Stimulated activated CD8-positive, alpha-beta memory T cell treated with anti-CD3 and anti-CD28 coated beads, Interleukin-15, amount 100 ng/mL, for 1 hour (primary cell): Measurements from ENCODE around the gene VIM.

Experiments
- DNase-seq: peaks from one replicate; pipeline ENCODE4 v3.0.0-alpha.2; 2020; ENCODE audit warnings: low read depth

VIM gene

DNA sequence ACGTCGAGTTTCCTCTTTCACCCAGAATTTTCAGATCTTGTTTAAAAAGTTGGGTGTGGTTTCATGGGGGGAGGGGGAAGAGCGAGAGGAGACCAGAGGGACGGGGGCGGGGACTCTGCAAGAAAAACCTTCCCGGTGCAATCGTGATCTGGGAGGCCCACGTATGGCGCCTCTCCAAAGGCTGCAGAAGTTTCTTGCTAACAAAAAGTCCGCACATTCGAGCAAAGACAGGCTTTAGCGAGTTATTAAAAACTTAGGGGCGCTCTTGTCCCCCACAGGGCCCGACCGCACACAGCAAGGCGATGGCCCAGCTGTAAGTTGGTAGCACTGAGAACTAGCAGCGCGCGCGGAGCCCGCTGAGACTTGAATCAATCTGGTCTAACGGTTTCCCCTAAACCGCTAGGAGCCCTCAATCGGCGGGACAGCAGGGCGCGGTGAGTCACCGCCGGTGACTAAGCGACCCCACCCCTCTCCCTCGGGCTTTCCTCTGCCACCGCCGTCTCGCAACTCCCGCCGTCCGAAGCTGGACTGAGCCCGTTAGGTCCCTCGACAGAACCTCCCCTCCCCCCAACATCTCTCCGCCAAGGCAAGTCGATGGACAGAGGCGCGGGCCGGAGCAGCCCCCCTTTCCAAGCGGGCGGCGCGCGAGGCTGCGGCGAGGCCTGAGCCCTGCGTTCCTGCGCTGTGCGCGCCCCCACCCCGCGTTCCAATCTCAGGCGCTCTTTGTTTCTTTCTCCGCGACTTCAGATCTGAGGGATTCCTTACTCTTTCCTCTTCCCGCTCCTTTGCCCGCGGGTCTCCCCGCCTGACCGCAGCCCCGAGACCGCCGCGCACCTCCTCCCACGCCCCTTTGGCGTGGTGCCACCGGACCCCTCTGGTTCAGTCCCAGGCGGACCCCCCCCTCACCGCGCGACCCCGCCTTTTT lies at the start of gene VIM:
Gene VIM, plus strand, starts transcription at position 151 of the 925 bp plus-strand sequence. CDS start 1,182 bp downstream, outside the sequence.
- peak; percentile 75 for DNase-seq

- no peak for DNase-seq
Measured at GRCh38 chr10:17179002-17179401, 49.0 kb upstream of the VIM start.

DNA sequence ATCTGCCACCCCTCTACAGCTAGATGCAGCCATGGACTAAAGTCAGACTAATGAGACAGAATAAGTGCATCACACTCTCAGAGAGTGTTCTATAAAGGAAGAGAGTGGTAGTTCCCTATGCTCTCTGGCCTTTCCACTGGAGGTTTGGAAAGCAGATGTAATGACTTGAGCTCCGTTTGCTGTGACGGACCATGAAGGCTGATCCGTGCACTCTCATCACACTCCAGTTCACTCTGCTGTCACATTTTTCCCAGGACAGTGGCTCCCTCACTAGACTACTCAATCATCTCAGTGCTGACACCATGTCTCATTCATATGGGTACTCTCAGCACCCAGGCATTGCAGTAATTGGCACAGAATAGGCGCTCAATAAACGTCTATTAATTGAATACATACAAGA lies 46.9 kb upstream of the VIM start:
- no peak for DNase-seq

DNA sequence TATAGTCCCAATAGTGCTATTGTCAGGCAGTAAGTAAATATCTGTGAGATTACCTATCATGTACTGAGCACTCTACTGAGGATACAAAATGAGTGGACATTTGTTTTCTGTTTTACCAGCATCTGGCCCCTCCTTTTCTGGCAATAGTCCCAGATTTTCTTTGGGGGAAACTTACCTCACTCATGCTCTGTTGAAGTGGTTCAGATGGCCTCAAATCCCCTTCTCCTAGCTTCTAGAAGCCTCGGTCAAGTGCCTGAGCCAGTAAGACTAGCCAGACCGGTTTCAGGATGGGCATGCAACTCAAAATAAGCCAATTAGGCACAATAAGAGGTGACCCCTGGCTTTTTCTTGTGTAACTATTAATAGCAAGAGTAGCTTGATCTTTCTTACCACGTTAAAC lies 46.3 kb upstream of the VIM start:
- DNase-seq = no peak

GRCh38 chr10:17183110-17183509 lies 44.9 kb upstream of the VIM start:
- no peak for DNase-seq

DNA sequence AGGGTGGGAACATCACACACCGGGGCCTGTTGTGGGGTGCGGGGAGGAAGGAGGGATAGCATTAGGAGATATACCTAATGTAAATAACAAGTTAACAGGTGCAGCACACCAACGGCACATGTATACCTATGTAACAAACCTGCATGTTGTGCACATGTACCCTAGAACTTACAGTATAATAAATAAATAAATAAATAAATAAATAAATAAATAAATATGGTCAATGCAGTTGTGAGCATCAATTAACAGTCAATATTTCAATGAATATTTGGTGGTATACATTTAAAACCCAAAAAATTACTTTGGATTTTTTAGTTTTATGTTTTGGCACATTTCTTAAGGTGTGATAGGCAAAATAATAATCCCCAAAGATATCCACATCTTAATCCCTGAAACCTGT lies 42.2 kb upstream of the VIM start:
- no peak for DNase-seq

- DNase-seq = no peak
Measured at GRCh38 chr10:17188644-17189172, 39.3 kb upstream of the VIM start.

DNA sequence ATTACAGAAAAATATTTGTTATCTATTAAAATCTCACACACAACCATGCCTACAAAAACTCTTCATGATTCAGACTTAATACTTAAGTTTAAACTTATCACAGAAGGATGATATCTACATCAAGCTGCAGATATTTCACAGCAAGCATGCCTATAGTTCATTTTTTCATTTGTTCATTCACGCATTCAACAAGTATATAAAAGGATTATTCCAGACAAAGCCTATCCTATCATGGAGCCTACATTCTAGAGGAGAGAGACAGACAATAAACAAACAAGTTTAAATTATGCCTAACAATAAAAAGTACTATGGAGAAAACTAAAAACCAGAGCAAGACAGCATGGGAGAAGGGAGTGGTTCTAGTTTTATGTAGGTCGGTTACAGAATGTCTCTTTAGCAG lies 37.4 kb upstream of the VIM start:
- DNase-seq = no peak

GRCh38 chr10:17195083-17195482 lies 33.0 kb upstream of the VIM start:
- no peak for DNase-seq

DNA sequence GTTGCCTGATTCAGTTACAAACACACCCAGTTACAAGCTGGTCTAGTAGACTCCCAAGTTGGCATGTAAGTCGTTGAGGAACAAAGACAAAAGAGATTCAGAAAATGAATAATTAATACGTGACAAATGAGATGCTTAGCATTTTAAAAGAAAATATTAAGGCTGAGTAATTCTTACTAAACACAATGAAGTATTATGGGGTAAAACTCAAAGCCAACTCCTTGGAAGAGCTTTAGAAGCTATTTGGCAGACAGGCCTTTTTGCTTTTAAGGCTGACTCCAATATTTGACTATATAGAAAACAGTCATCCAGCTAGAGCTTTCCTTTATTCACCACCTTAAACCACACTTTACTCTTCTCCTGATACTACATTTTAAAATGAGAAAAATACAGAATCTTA lies 32.0 kb upstream of the VIM start:
- no peak for DNase-seq

- DNase-seq = no peak
Measured at GRCh38 chr10:17196573-17196972, 31.5 kb upstream of the VIM start.

DNA sequence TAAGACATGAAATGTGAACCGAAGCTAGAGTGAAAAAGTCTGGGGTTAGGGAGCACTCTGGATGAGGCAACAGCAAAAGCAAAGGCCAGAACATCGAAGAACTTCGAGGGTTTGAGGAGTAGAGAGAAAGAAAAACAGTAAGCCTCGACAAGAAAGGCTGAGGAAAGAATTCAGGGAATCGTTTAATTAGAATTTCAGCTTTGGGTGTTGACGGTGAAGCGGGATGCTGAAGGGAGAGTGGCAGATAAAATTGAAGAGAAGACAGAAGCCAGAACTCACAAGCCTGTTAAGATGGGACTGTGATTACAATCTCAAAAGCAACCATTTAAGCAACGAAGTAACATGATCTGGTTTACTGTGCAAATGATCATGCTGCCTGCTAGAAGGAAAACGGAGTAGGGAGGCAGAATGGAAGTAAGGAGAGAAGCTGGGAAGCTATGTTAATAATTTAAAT lies 28.7 kb upstream of the VIM start:
- no peak for DNase-seq

- DNase-seq = no peak
Measured at GRCh38 chr10:17200001-17200911, 27.8 kb upstream of the VIM start.

DNA sequence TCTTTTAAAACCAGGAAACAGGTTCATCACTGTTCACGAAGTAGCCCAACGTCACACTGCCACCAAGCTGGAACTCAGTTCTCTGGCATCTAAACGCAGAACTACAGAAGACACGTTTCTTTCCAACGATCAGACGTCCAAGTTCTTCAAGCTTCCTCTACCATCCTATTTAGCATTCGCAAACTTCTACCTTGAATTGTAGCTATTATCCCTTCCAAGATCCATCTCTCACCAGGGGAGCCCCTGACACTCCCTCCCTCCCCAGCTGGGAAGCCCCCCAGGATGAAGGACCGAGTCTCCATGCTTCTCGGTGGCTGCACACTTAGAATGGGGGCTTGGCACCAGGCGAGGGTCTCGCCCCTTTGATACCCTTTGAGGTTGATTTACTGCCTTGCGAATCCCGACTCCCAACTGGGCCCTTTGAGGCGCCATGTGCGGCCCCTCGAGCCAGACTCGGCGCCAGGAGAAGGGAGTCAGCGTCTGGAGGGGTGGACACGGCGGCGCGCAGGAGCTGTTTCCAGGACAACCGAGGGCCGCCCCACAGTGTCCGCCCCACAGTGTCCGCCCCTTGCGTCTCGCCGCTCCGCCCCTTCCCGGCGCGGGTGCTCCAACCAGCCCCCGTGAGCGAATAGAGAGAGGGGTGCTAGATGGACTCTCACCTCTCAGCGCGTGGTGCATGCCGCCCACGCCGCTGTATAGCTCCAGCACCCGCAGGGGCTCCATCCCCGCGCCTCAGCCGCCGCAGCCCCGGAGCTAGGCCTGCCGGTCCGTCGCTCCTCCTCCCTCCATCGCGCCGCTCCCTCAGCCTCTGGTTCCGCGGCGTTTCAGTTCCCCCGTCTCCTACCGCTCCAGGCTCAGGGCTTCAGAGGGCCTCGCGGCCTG lies 26.9 kb upstream of the VIM start, which contains the start of gene TRDMT1:
Gene TRDMT1, minus strand, starts transcription at position 761 of the 882 bp plus-strand sequence. Its CDS starts 38 bp downstream, at position 723.
- peak; percentile 51 for DNase-seq

- no peak for DNase-seq
Measured at GRCh38 chr10:17201794-17202116, 26.3 kb upstream of the VIM start.

GRCh38 chr10:17202506-17202905 lies 25.5 kb upstream of the VIM start:
- no peak for DNase-seq

DNA sequence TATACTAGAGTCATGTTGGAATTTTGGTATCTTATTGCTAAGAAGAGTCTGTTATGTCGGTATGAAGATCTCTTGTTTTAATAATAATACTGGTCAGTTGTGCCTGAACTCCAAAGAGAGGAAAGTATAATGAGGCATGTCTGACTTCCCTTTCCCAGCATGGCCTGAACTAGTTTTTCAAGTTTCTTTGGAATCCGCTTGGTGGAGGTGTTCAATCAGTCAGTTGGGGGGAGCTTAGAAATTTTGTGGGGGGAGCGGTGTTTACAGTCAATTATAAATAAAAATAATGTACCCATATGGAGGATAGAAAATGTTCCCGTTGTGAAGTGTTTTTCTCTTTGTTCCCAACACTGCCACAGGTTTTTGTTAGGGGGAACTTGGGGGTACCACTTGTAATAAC lies 25.0 kb upstream of the VIM start:
- DNase-seq = no peak

- DNase-seq = no peak
Measured at GRCh38 chr10:17203416-17203815, 24.6 kb upstream of the VIM start.

- DNase-seq = no peak
Measured at GRCh38 chr10:17206210-17206709, 21.8 kb upstream of the VIM start.

DNA sequence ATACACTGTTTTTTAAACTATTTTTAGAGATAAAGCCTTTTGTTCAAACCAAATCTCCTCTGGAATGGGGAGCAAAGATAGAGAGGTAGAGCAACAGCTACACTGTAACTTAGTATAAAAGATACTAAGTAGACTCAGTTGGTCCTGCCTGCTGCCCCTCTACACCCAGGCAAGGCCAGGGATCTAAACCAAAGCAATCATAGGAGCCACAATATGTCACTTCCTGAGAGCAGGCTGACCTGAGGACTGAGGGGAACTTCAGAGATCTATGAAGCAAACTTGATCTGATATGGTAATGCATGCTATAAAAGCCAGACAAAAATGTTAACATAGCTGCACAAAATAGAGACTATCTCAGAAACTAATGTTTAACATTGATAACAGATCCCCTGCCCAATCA lies 19.6 kb upstream of the VIM start:
- DNase-seq = no peak

GRCh38 chr10:17209302-17209701 lies 18.7 kb upstream of the VIM start:
- DNase-seq = no peak
